GM12865 (cell line): Measurements from ENCODE around the gene DCP2.

Experiments
- DNase-seq: peaks from one replicate; pipeline ENCODE4 v3.0.0; 2010; ENCODE audit warnings: low read depth
- H3K4me3 ChIP-seq: 2 replicates; pipeline ENCODE4 v1.5.1; 2011; ENCODE audit warnings: mild to moderate bottlenecking, low read depth, low read length, control low read depth
- CTCF ChIP-seq: IDR thresholded peaks from 2 replicates; pipeline ENCODE4 v1.5.1; 2011; ENCODE audit warnings: low read length, control low read depth, low read depth, inconsistent platforms; ENCODE audit not compliant: insufficient read depth; ENCODE audit errors: missing control alignments

Gene DCP2

GRCh38 chr5:113064806-113065205 is 88.2 kb downstream of the DCP2 start:
- H3K4me3 ChIP-seq, result no peak overlapping the region
- TF ChIP-seq CTCF, result no peak
- DNase-seq, result no peak

GRCh38 chr5:113065626-113066025 is 89.0 kb downstream of the DCP2 start:
- no peak for TF ChIP-seq CTCF
- DNase-seq, result no peak
- no peak overlapping the region for H3K4me3 ChIP-seq

DNA sequence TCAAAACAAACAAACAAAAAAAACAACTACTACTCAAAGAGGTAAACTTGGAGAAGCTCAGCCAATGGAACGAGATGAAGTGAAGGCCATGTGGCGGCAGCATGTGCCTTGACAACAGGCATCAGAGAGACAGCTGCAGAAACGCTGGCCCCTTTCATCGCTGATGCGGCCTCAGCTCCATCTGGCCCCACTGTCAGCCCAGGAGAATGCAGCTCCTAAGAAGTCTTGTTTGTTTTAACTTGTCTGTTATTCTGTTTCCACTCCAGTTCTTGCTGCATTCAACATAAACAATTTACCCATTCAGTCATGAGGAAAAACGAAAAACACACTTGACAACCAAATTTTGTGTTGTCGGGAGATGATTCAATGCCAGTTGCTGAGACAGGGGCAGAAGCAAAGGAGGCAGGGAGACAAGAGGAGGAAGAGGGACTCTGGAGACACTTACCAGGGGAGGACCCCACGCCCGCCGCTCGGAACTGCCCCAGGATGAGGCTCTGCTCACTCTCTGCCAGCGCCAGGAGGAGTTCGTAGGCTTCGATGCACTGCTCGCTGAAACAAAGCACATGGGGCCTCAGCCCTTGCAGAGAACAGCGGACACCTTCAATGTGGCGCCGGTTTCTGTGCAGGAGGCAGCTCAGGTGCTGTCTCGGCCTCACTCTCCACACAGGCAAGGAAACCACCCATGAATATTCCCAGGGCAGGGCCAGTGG is 91.2 kb downstream of the DCP2 start:
- no peak overlapping the region for H3K4me3 ChIP-seq
- DNase-seq, result no peak
- TF ChIP-seq CTCF, result no peak

DNA sequence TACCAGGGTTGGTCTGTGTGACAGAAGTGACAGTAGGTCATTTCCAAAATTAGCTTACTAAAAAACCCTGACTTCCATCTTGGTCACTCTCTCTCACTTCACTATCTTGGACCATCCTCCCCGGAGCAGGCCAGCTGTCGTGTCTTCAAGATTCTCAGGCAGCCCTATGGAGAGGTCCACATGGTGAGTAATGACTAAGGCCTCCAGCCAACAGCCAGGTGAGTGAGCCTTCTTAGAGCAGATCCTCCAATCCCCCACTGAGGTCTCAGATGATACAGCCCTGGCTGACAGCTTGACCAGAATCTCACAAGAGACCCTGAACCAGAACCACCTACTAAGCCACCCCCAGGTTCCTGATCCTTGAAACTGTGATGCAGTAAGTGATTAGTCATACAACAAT is 92.0 kb downstream of the DCP2 start:
- DNase-seq, result no peak
- H3K4me3 ChIP-seq, result no peak overlapping the region
- TF ChIP-seq CTCF, result no peak
